Neural crest cell (in vitro differentiated cells): ENCODE data around the gene IGFN1. TPM values are rescaled to one million over a fixed set of nuclear protein-coding genes. Genes with fewer than 3 reads are reported as not detected.

Source experiments
- DNase-seq: peaks from one replicate; pipeline ENCODE4 v3.0.0; 2021; ENCODE audit warnings: low read depth, mixed read lengths, low spot score
- H3K27ac Mint-ChIP-seq: one replicate; pipeline ENCODE4 v1.8.0; 2021; ENCODE audit warnings: mild to moderate bottlenecking, mixed read lengths; ENCODE audit not compliant: unreplicated experiment
- H3K27me3 Mint-ChIP-seq: 2 replicates; pipeline ENCODE4 v1.8.0; 2021; ENCODE audit warnings: low read depth, mild to moderate bottlenecking, mixed read lengths
- H3K36me3 Mint-ChIP-seq: 2 replicates; pipeline ENCODE4 v1.8.0; 2021; ENCODE audit warnings: low read depth, mild to moderate bottlenecking, mixed read lengths
- H3K4me1 Mint-ChIP-seq: 2 replicates; pipeline ENCODE4 v1.8.0; 2021; ENCODE audit warnings: mixed read lengths
- H3K4me3 Mint-ChIP-seq: one replicate; pipeline ENCODE4 v1.8.0; 2021; ENCODE audit warnings: mild to moderate bottlenecking, mixed read lengths
- H3K9me3 Mint-ChIP-seq: 2 replicates; pipeline ENCODE4 v1.8.0; 2021; ENCODE audit warnings: mixed read lengths
- total RNA-seq: library from RNA; stranded (reverse); gene quantifications from 2 replicates; pipeline ENCODE4 v1.2.1, GENCODE V29; 2021
- TF ChIP-seq, protein P1 (sequence below): fragments of 200-600 bp; sonication (generic); conservative IDR thresholded peaks from 2 replicates; pipeline ENCODE4 v1.5.0; 2021; ENCODE audit warnings: antibody characterized with exemption, mild to moderate bottlenecking

Gene IGFN1
- total RNA-seq, 1 donor from 2014 or later = not detected

DNA sequence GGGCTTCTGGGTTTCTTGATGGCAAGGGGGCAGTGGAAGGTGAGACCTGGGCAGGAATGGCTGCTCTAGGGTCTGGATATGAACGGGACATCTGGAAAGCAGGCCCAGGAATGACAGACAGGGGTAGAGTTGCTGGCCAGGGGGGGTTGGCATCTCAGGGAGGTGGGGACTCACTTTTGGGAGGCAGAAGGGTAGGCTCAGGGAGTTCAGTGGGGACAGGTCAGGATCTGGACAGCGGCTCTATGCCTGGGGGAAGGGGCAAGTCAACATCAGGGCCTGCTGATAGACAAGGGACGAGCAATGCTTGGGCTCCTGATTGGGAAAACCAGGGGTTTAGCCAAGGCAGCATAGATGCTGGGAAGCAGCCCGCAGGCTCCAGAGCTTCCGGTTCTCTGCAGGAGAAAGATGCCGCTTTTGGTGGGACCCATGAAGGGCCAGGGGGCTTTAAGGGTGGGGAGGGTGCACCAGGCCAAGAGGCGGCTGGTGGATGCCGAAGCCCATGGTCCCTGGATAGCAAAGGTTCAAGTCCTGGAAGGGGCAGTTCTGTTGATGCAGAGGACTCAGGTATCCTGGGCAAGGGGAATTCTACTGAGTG, 21.9 kb downstream of the IGFN1 start:
- no peak for DNase-seq
- Mint-ChIP-seq H3K27me3 (peaks cover 25% of the 10 kb centered on the region), H3K36me3 (no peaks in the 10 kb centered on the region), H3K4me3 (no peak overlapping the region), H3K4me1 (no peaks in the 10 kb centered on the region), H3K9me3 (no peaks in the 10 kb centered on the region), H3K27ac (peak overlapping the region; percentile 27)
- TF ChIP-seq, protein P1, sequence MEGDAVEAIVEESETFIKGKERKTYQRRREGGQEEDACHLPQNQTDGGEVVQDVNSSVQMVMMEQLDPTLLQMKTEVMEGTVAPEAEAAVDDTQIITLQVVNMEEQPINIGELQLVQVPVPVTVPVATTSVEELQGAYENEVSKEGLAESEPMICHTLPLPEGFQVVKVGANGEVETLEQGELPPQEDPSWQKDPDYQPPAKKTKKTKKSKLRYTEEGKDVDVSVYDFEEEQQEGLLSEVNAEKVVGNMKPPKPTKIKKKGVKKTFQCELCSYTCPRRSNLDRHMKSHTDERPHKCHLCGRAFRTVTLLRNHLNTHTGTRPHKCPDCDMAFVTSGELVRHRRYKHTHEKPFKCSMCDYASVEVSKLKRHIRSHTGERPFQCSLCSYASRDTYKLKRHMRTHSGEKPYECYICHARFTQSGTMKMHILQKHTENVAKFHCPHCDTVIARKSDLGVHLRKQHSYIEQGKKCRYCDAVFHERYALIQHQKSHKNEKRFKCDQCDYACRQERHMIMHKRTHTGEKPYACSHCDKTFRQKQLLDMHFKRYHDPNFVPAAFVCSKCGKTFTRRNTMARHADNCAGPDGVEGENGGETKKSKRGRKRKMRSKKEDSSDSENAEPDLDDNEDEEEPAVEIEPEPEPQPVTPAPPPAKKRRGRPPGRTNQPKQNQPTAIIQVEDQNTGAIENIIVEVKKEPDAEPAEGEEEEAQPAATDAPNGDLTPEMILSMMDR = no peak

DNA sequence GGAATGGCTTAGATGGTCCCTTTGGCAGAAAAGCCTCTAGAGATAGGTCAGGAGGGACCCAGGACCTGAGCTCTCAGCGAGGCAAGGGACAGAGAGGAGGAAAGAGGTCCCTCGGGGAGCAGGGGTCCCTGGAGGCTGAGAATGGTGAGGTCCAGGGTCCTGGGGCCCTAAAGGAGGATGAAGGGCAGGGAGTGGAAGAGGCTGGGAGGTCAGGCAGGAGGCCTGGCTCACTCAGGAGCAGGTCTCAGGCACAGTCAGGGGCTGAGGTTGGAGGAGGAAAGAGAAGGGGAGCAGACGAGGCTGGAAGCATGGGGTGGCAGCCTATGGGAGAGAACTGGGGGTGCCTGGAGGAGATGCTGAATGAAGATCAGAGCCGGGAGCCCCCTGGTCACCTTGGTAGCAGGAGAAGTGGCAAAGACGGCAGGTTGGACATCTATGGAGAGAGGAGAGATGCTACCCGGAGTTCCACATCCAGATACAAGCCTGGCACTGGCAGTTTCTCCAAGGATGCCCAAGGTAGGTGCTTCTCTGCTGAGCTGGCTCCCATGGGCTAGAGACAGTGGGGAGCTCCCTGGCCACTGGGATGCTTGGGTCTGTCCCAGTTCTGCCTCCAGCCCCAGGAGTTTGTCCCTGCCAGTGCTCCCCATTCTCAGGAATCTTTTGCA, 22.6 kb downstream of the IGFN1 start:
- TF ChIP-seq, protein P1 = no peak
- Mint-ChIP-seq H3K36me3 (no peaks in the 10 kb centered on the region), H3K27me3 (peaks cover 25% of the 10 kb centered on the region), H3K27ac (no peak overlapping the region), H3K4me1 (no peaks in the 10 kb centered on the region), H3K9me3 (no peaks in the 10 kb centered on the region), H3K4me3 (no peak overlapping the region)
- no peak for DNase-seq

DNA sequence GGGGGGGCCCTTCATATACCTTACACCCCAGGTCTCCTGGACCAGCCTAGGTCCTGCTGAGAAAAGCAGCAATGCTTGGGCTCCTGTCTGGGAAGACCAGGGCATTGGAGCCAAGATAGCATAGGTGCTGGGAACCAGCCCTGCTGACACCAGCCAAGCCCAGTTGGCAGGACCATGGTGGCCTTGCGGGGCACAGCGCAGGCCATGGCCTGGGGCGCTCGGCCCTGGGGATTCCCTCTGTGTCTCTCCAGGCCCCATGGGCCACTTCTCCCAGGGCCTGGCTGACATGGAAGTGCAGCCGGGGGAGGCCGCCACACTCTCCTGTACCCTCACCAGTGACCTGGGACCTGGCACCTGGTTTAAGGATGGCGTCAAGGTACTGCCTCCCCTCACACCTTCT, 23.3 kb downstream of the IGFN1 start:
- Mint-ChIP-seq H3K4me1 (no peaks in the 10 kb centered on the region), H3K27ac (no peak overlapping the region), H3K27me3 (peaks cover 24% of the 10 kb centered on the region), H3K4me3 (no peak overlapping the region), H3K9me3 (no peaks in the 10 kb centered on the region), H3K36me3 (no peaks in the 10 kb centered on the region)
- TF ChIP-seq, protein P1 = no peak
- no peak for DNase-seq

DNA sequence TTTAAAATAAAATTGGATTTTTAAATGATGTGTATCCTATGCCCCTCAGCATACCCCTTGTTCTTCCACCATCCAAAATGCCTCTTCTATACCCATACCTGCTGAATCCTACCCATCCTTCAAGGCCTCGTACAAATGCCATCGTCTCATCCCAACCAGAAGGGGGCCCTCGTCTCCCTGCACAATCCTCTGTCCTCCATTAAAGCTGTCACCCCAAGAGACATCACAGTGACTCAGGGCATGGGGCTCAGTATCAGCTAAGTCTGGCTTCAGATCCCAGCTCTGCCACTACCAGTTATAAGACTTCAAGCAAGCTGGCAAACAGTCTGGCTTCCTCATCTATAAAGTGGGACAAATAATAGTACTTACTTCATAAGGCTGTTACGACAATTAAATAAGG, 23.8 kb downstream of the IGFN1 start:
- H3K36me3 Mint-ChIP-seq = no peaks in the 10 kb centered on the region
- no peaks in the 10 kb centered on the region for H3K9me3 Mint-ChIP-seq
- DNase-seq = no peak
- TF ChIP-seq, protein P1 = no peak
- peaks cover 18% of the 10 kb centered on the region for H3K27me3 Mint-ChIP-seq
- no peak overlapping the region for H3K4me3 Mint-ChIP-seq
- no peak overlapping the region for H3K27ac Mint-ChIP-seq
- no peaks in the 10 kb centered on the region for H3K4me1 Mint-ChIP-seq

DNA sequence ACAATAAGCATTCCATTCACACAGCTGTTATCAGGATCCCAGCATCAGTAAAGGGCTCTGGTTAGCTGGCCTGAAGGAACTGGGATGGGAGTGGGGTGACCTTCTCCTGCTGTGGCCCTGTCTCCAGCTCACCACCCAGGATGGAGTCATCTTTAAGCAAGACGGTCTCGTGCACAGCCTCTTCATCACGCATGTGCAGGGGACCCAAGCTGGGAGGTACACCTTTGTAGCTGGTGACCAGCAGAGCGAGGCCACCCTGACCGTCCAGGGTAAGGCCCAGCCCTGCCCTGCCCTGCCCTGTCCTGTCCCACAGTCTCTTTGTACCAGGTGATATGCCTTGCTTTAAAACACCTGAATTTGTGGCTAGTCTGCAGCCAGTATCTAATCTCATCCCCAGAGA, 24.3 kb downstream of the IGFN1 start:
- no peak overlapping the region for H3K27ac Mint-ChIP-seq
- H3K27me3 Mint-ChIP-seq = peaks cover 14% of the 10 kb centered on the region
- no peak for DNase-seq
- no peak overlapping the region for H3K4me3 Mint-ChIP-seq
- TF ChIP-seq, protein P1 = no peak
- H3K36me3 Mint-ChIP-seq = no peaks in the 10 kb centered on the region
- no peaks in the 10 kb centered on the region for H3K9me3 Mint-ChIP-seq
- H3K4me1 Mint-ChIP-seq = no peaks in the 10 kb centered on the region
